ENCODE results near the gene GSK3A.

Gene GSK3A

DNA sequence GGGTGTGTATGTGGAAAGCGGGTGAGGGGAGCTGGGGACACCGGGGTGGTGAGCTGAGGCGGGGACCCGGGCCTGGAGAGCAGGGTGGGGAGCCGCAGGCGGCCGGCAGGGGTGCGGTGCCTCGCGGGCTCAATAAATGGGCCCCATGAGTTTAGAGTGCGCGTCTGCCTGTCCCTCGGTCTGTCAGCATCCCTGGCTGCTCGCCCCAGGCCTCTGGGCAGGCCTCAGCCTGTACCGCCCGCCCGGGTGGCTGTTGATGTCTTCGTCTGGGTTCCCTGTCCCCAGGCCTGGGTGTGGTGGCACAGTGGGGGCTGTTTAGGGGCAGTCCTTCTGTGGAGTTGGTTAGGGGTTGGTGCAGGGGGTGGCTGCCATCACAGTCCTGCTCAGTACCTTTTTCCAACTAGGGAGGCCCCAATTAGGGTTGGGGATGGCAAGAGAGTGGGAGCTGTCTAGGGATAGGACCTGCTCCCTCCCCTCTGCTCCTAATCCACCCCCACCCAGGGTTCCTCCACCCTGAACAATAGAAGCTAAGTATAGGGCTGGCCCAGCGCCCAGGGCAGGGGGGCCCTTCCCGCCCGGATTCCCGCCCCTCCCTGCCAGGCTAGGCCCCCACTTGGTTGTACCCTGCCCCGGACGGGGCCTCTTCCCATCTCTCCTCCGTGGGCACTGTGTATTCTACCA lies 38.9 kb upstream of the GSK3A start:
- no peak for DNase-seq (ENCODE audit: low read depth in 2 of 2)

DNA sequence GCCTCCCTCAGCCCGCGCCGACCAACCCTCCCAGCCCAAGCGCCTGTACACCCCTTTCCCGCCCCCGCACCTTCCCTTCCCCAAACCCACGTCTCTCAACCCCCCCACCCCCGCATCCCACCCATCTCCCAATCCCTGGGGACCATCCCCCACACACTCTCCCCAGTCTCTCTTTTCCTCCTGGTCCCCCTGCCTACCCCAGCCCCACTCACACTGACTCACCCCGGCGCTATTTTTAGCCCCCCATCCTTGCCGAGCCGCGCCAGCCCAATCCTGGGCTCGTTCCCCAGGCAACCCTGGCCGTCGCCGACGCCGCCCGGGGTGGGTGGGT lies 38.4 kb upstream of the GSK3A start:
- DNase-seq (ENCODE audit: low read depth in 2 of 2): no peak

DNA sequence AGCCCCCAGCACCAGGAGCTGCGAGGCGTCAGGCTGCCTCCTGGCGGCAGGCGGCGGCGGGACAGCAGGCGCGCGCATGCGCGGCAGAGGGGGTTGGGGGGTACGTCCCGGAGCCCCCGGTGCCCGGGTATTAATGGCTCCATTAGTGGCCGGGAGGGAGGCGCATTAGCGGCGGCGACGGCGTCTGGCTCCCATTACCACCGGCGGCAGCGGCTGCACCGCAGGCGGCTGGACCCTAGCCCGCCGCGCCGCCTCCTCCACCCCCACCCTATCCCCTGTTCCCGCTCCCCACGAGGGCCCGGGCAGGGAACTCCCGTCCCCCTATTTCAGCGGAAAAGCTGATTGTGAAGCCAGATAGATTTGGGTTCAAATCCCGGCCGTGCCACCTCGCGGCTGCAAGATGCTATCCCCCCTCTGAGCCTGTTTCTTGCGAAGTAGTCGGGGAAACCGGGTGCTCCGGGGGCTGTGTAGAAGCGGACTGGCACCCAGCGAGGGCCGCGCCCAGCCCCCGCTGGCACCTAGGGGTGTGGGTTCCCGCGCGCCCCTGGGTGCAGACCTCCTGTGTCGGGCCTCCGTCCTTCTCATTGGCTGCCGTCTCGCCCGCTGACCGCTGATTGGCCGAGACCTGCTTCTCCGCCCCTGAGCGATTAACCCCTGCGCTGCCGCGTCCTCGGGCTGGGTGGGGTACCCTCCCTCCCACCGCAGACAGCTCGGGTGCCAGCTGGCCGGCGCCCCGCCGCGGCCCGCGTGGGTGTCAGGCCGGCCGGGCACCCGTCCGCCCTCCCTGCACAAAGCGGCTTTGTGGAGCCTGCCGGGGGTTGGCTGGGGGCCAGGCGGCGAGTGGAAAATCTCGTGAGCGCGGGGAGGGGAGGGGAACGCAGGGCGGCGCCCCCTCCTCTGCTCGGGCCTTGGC lies 37.8 kb upstream of the GSK3A start:
- DNase-seq (ENCODE audit: low read depth in 2 of 2): peak; percentile 66 to 74

DNA sequence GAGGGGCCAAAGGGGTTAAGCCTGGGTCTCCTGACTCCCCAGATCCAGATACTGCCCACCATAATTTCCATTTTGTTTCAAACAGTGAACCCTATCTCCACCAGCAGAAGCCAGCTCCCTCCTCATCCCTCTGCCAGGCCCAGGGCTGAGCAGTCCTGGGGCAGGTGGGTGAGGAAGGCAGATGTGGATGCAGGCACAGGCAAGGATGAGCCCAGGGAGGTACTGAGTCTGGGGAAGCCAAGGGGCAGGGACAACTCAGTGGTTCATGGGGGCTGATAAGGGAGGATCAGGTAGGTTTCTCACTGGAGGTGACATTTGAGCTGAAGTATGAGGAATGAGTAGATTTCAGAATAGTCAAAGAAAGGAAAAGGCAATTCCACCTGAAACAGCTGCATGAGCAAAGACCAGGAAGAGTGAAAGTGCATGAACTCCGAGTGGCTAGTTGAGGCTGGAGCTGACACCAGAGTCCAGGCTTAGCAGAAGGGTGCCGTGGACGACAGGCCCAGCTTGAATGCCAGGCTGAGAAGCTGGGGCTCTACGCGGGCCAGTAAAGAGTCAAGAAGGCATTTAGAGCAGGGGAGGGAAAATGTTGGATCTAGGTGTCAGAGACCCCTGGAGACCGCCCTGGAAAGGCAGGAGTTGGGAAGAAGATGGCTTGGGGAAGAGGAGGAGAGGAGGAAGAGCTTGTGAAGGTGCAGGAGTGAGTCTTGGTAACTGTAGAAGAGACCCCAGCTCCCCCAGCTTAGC lies 36.9 kb upstream of the GSK3A start:
- DNase-seq (ENCODE audit: low read depth in 2 of 2): no peak

DNA sequence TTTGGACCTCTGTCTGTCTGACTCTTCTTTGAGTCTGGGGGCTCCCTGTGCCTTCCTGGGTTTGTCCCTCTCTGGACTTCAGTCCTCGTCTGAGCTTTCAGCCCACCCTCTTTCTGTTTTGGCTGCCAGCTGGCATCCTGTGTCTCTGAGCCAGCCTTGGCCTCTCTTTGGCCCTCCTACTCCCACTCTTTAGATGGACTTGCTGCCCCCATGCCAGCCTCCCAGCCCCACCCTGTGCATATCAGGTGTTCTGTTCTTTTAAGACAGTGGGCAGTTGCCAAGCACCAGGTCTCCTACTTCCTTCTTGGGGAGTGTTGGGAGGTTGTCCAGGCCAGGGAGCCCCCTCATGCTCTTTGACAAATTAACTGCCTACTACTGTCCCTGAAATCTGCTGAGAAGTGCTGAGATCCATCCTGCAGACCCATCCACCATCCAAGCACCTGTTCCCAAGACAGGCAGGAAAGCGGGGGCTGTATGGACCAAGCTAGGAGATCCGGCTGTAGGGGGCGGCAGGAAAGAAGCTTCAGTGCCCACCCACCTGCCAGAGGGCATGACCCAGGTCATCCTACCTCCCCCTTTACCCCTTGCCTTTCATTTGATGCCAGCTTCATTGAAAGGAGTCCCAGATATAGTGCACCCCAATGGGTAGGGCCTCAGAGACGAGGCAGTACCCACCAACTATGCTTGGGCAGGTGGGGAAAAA lies 36.2 kb upstream of the GSK3A start:
- DNase-seq (ENCODE audit: low read depth in 2 of 2): no peak

DNA sequence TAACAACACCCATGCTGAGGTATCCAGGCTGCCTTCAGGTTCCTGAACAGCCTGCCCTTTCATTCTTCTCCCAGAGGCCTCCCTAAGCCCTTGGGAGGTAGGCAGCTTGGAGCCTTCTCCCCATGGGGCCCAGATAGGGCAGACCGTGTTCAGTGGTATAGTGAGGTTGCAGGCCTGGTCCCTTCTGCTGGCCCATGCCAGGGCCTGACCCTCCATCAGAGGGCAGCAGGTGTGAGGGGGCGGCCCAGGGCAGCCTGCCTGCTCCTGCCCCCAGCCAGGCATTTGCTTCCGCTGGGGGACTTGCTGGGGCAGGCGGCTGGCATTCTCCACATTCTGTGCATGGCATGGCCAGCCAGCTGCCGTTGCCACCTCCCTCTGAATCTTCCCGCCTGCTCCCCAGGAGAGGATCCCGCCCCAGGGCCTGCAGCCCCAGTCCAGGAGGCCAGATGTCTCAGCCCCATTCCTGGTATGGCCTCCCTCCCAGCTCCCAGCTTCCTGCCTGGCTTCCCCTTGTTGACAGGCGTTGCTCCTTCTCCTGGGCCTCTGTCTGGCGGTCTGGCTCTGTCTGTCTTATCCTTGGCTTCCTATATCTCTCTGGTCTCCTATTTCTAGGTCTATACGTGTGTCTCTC lies 35.5 kb upstream of the GSK3A start:
- DNase-seq (ENCODE audit: low read depth in 2 of 2): no peak

DNA sequence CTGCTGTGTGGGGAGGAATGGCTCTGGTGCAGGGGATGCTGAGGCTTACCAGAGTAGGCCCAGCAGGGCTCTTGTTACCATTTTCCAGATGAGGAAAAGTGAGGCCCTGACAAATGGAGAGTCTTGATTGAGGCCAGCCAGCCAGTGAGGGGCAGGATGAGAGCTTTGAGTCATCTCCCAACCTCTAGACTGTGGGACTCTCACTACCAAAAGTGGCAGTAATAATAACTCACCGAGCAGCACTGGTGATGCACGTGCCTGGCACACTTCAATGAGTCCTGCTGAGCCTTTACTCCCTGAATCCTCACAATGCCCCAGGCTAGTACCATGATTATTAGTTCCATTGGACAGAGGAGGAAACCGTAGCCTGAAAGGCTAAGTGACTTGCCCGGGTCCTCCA lies 34.4 kb upstream of the GSK3A start:
- DNase-seq (ENCODE audit: low read depth in 2 of 2): no peak

DNA sequence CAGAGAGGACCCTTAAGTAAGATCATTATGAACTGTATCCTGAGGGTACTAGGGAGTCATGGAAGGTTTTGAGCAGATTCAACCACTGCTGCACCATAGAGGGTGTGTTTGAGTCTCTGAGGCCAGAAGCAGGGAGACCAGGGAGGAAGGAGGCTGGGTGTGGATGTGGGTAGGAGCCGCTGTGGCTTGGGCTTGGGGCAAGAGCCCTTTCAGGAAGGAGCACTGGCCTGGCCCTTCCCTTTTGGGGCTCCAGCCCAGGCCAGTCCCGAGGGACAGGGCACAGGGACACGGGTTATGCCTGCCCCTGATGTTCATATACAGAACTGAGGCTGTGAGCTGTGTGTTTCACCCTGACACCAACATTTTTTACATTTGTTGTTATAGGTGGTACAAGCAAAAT lies 33.9 kb upstream of the GSK3A start:
- DNase-seq (ENCODE audit: low read depth in 2 of 2): no peak

DNA sequence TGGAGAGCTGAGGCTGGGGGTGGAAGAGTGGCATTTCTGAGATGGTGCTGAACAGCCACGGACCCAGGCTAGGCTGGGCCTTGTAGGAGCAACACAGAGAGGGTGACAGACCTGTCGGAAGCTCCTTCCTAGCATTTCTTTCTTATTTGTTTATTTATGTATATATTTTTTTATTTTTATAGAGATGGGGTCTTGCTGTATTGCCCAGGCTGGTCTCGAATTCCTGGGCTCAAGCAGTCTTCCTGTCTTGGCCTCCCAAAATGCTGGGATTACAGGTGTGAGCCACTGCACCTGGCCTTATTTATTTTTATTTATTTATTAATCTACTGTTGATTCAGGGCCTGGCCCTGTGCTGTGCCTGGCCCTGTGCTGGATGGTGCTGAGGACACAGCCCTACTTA lies 33.1 kb upstream of the GSK3A start:
- DNase-seq (ENCODE audit: low read depth in 2 of 2): no peak

DNA sequence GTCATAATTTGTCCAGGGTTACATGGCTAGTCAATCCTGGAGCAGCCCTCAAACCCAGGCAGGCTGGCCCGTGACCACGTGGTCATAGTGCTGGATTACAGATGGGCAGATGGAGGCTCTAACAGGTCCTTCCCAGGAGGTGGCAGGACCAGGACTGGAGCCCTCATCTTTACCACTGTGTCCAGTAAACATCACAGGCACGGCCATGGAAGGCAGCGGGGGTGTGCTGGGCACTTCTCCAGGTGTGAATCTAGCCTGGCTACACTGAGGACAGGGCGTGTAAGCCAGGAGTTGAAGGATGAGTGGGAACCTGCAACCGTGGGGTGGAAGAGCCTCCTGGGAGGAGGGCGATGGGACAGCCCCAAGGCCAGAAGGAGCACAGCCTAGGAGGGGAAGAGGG lies 32.7 kb upstream of the GSK3A start:
- no peak for DNase-seq (ENCODE audit: low read depth in 2 of 2)

DNA sequence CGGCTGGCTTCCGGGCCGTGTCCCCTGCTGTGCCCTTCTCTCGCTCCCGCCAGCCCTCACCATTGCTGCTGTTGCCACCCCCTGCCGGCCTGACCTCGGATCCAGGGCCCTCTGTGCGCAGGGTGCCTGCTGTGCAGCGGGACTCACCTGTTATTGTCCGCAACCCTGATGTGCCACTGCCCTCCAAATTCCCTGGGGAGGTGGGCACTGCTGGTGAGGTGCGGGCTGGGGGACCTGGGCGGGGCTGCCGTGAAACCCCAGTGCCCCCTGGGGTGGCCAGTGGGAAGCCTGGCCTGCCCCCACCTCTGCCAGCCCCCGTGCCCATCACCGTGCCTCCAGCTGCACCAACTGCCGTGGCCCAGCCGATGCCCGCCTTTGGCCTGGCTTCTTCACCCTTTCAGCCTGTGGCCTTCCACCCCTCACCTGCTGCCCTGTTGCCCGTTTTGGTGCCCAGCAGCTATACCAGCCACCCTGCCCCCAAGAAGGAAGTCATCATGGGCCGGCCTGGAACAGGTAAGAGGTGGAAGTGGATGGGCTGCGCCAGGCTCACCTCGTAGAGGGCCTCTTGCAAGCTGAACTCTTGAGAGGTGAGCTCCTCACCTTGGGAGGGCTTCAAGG lies 31.8 kb upstream of the GSK3A start:
- DNase-seq (ENCODE audit: low read depth in 2 of 2): no peak

DNA sequence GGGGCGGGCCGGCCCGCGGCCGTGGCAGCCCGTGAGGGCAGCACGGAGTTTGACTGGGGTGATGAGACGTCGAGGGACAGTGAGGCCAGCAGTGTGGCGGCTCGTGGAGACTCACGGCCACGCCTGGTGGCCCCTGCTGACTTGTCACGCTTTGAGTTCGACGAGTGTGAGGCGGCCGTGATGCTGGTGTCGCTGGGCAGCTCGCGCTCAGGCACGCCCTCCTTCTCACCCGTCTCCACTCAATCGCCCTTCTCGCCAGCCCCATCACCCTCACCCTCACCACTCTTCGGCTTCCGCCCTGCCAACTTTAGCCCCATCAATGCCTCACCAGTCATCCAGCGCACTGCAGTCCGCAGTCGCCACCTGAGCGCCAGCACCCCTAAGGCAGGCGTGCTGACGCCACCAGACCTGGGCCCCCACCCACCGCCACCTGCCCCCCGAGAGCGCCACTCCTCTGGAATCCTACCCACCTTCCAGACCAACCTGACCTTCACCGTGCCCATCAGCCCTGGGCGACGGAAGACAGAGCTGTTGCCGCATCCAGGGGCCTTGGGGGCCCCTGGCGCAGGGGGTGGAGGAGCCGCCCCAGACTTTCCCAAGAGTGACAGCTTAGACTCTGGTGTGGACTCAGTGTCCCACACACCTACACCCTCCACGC lies 31.1 kb upstream of the GSK3A start:
- DNase-seq (ENCODE audit: low read depth in 2 of 2): no peak

DNA sequence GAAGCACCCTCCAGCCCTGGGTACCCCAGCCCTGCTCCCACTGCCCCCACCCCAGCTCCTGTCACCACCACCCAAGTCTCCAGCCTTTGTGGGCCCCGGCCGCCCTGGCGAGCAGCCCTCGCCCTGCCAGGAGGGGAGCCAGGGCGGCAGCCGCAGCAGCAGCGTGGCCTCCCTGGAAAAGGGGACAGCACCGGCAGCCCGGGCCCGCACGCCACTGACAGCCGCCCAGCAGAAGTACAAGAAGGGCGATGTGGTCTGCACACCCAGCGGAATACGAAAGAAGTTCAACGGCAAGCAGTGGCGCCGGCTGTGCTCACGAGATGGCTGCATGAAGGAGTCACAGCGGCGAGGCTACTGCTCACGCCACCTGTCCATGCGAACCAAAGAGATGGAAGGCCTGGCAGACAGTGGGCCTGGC lies 30.6 kb upstream of the GSK3A start:
- no peak for DNase-seq (ENCODE audit: low read depth in 2 of 2)

DNA sequence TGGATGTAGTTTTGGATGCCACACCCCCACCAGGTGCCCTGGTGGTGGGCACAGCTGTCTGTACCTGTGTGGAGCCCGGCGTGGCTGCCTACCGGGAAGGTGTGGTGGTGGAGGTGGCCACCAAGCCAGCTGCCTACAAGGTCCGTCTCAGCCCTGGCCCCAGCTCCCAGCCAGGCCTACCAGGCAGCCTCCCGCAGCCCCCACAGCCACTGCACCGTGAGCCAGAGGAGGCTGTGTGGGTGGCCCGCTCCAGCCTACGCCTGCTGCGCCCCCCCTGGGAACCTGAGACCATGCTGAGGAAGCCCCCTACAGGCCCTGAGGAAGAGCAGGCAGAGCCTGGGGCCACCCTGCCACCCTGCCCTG lies 30.1 kb upstream of the GSK3A start:
- no peak for DNase-seq (ENCODE audit: low read depth in 2 of 2)

DNA sequence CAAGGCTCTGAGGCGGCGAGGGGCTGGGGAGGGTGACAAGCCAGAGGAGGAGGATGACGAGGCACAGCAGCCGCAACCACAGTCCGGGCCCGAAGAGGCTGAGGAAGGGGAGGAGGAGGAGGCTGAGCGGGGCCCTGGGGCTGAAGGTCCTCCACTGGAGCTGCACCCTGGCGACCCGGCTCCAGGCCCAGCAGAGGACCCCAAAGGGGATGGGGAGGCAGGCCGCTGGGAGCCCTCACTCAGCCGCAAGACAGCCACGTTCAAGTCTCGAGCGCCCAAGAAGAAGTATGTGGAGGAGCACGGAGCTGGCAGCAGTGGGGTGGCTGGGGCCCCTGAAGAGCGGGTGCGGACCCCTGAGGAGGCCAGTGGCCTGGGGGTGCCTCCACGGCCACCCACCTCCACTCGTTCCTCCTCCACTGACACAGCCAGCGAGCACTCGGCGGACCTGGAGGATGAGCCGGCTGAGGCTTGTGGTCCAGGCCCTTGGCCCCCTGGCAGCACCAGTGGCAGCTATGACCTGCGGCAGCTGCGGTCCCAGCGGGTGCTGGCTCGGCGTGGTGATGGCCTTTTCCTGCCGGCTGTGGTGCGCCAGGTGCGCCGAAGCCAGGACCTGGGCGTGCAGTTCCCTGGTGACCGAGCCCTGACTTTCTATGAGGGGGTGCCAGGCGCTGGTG lies 29.6 kb upstream of the GSK3A start:
- no peak for DNase-seq (ENCODE audit: low read depth in 2 of 2)

DNA sequence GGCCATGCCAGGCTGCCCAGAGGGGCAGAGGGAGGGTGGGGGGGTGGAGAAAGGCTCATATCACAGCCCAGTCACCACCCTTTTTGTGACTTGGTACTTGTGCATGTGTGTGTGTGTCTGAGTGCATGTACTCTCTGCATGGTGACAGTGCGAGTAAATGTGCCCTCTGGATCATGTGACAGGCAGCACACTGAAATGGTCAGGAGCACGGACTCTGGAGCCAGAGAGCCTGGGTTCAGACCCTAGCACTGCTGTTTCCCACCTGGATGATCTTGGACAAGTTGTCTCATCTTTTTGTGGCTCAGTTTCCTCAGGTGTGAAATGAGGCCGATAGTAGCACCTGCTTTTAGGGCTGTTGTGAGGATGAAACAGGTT lies 28.6 kb upstream of the GSK3A start:
- DNase-seq (ENCODE audit: low read depth in 2 of 2): no peak

DNA sequence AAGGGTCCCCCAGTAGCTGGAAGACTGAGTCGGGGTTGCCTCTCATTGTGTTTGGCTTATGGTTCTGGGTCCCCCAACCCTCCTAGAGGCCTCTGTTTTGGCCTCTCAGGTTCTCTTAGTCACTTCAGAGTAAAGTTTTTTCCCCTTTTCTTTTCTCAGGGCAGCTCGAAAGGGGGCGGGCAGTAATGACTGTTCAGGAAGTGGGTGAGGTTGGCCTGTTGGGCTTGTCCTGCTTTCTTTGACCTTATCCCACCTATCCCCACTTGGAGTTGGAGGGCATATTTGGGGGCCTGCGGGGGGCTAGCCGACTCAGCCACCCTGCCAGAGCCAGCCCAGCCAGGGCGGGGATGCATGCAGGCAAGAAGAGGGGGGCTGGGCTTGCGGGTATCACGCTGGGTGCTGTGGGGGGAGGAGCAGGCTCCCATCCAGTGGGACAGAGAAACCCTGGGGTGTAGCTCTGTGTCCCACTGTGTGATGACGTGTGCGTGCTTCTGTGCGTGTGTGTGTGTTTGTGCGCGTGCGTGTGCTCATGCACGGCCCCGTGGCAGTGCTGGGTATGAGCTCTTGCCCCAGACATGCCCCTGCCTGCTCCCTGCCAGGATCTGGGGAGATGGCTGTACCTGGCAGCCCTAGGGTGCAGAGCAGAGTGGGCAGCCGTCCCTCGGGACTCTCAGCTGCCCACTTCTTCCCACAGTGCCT lies 28.1 kb upstream of the GSK3A start:
- peak in 1 of 2 donors; percentile 37 for DNase-seq (ENCODE audit: low read depth in 2 of 2)

DNA sequence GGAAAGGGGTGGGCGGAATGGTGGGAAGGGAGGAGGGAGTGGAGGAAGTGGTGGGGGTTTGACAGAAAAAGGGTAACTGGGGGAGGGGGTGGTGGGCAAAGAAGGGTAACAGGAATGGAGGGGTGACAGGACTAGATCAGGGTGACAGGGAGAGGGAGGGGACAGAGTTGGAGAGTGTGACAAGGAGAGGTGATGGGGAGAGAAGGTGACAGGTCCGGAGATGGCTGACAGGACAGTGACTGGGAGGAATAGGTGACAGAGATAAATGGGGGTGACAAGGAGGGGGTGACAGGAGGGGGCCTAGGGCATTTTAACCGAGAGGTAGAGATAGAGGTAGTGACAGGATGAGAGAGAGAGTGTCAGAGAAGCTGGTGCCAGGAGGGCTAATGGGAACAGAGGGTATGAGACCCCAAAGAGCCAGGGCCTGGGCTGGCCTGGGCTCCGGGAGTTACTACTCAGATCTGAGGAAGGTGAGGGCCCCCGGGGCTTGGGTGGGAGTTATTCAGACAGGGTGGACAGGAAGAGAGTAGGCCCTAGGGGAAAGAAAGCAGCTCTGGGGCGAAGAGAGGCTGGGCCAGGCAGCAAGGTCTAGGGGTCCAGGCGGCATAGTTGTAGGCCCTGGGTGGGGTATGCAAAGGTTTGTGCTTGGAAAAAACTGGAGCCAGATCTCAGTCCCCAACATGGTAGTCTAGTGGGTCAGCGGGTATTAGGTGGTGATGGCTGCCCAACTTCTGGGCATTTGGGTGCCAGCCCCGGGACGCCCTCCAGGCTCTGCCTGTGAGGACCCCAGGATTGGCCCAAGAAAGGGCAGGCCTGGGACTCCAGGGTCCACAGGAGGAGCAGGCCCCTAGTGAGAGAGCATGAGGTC lies 27.3 kb upstream of the GSK3A start:
- DNase-seq (ENCODE audit: low read depth in 2 of 2): no peak
